Mononuclear cell (primary cell): ENCODE measurements around the gene CEP55. TPM values are rescaled to one million over a fixed set of nuclear protein-coding genes. Genes with fewer than 3 reads are reported as not detected.

Experiments used
- H3K27me3 ChIP-seq: 2 replicates; pipeline ENCODE4 v1.6.0; 2011; ENCODE audit warnings: low read length, control low read depth; ENCODE audit not compliant: insufficient read depth
- H3K4me1 ChIP-seq: 2 replicates; pipeline ENCODE4 v1.5.1; 2011; ENCODE audit warnings: mild to moderate bottlenecking, low read length, control low read depth; ENCODE audit not compliant: insufficient read depth
- H3K4me3 ChIP-seq: 2 replicates; pipeline ENCODE4 v1.5.1; 2011; ENCODE audit warnings: mild to moderate bottlenecking, low read length, moderate library complexity
- H3K9me3 ChIP-seq: 2 replicates; pipeline ENCODE4 v1.5.1; 2011; ENCODE audit warnings: low read depth, mild to moderate bottlenecking, control low read depth, low read length
- total RNA-seq: library from RNA; depleted of rRNA; stranded (reverse); fragments of >200 nt; gene quantifications from one replicate; pipeline ENCODE4 v1.2.3, GENCODE V29; 2012

The CEP55 gene
- total RNA-seq, 1 donor, result 0.42 TPM

- H3K9me3 ChIP-seq, result no peaks in the 10 kb centered on the region
- H3K27me3 ChIP-seq, result peaks cover 17% of the 10 kb centered on the region
- H3K4me3 ChIP-seq, result peak within 1 kb of the TSS; percentile 73
- H3K4me1 ChIP-seq, result peaks cover 34% of the 10 kb centered on the region
Observed at GRCh38 chr10:93482145-93482834, 14.1 kb upstream of the CEP55 start, which contains the start of gene MYOF. Gene MYOF (minus strand): TSS chr10:93482334. CDS start chr10:93482194, 140 bp downstream.

GRCh38 chr10:93485690-93486089 lies 10.7 kb upstream of the CEP55 start:
- Histone ChIP-seq H3K9me3 (no peaks in the 10 kb centered on the region), H3K4me3 (no peak overlapping the region), H3K27me3 (peaks cover 16% of the 10 kb centered on the region), H3K4me1 (peaks cover 22% of the 10 kb centered on the region)

- H3K9me3 ChIP-seq, result no peaks in the 10 kb centered on the region
- no peaks in the 10 kb centered on the region for H3K4me1 ChIP-seq
- H3K27me3 ChIP-seq, result no peaks in the 10 kb centered on the region
- no peak overlapping the region for H3K4me3 ChIP-seq
Observed at GRCh38 chr10:93488956-93489528, 7.4 kb upstream of the CEP55 start.

- no peaks in the 10 kb centered on the region for H3K27me3 ChIP-seq
- peaks cover 11% of the 10 kb centered on the region for H3K4me1 ChIP-seq
- H3K9me3 ChIP-seq, result no peaks in the 10 kb centered on the region
- no peak overlapping the region for H3K4me3 ChIP-seq
Observed at GRCh38 chr10:93491602-93492121, 4.8 kb upstream of the CEP55 start.

- Histone ChIP-seq H3K9me3 (no peaks in the 10 kb centered on the region), H3K4me1 (peaks cover 26% of the 10 kb centered on the region), H3K4me3 (no peak overlapping the region), H3K27me3 (no peaks in the 10 kb centered on the region)
Observed at GRCh38 chr10:93493162-93493561, 3.2 kb upstream of the CEP55 start.

GRCh38 chr10:93494494-93494893 lies 1.9 kb upstream of the CEP55 start:
- no peak overlapping the region for H3K4me3 ChIP-seq
- no peaks in the 10 kb centered on the region for H3K9me3 ChIP-seq
- H3K4me1 ChIP-seq, result peaks cover 29% of the 10 kb centered on the region
- H3K27me3 ChIP-seq, result no peaks in the 10 kb centered on the region

GRCh38 chr10:93495654-93496321 lies 624 bp upstream of the CEP55 start:
- H3K4me3 ChIP-seq, result peak overlapping the region; percentile 63
- H3K9me3 ChIP-seq, result no peaks in the 10 kb centered on the region
- no peaks in the 10 kb centered on the region for H3K27me3 ChIP-seq
- peaks cover 29% of the 10 kb centered on the region for H3K4me1 ChIP-seq

GRCh38 chr10:93498166-93498565 lies 1.8 kb downstream of the CEP55 start:
- H3K4me1 ChIP-seq, result peaks cover 29% of the 10 kb centered on the region
- no peak overlapping the region for H3K4me3 ChIP-seq
- H3K9me3 ChIP-seq, result no peaks in the 10 kb centered on the region

GRCh38 chr10:93501650-93502049 lies 5.2 kb downstream of the CEP55 start:
- no peaks in the 10 kb centered on the region for H3K9me3 ChIP-seq
- no peak overlapping the region for H3K4me3 ChIP-seq
- peaks cover 18% of the 10 kb centered on the region for H3K4me1 ChIP-seq
- H3K27me3 ChIP-seq, result no peaks in the 10 kb centered on the region

More at GRCh38 chr10:93498166-93498565, 1.8 kb downstream of the CEP55 start:
- H3K27me3 ChIP-seq, result no peaks in the 10 kb centered on the region

GRCh38 chr10:93503075-93503474 lies 6.7 kb downstream of the CEP55 start:
- Histone ChIP-seq H3K4me3 (no peak overlapping the region), H3K9me3 (no peaks in the 10 kb centered on the region), H3K27me3 (no peaks in the 10 kb centered on the region), H3K4me1 (peaks cover 4% of the 10 kb centered on the region)

- Histone ChIP-seq H3K4me3 (no peak overlapping the region), H3K27me3 (no peaks in the 10 kb centered on the region), H3K9me3 (no peaks in the 10 kb centered on the region), H3K4me1 (no peaks in the 10 kb centered on the region)
Observed at GRCh38 chr10:93505075-93505474, 8.7 kb downstream of the CEP55 start.

- Histone ChIP-seq H3K27me3 (no peaks in the 10 kb centered on the region), H3K9me3 (no peaks in the 10 kb centered on the region), H3K4me3 (no peak overlapping the region), H3K4me1 (peaks cover 9% of the 10 kb centered on the region)
Observed at GRCh38 chr10:93509816-93510215, 13.4 kb downstream of the CEP55 start.

- Histone ChIP-seq H3K4me3 (no peak overlapping the region), H3K4me1 (peaks cover 25% of the 10 kb centered on the region), H3K9me3 (no peaks in the 10 kb centered on the region), H3K27me3 (no peaks in the 10 kb centered on the region)
Observed at GRCh38 chr10:93512565-93512964, 16.2 kb downstream of the CEP55 start.

- H3K9me3 ChIP-seq, result no peaks in the 10 kb centered on the region
- H3K4me3 ChIP-seq, result no peak overlapping the region
- H3K4me1 ChIP-seq, result peaks cover 25% of the 10 kb centered on the region
- H3K27me3 ChIP-seq, result no peaks in the 10 kb centered on the region
Observed at GRCh38 chr10:93513091-93513490, 16.7 kb downstream of the CEP55 start.

- peaks cover 25% of the 10 kb centered on the region for H3K4me1 ChIP-seq
- H3K27me3 ChIP-seq, result no peaks in the 10 kb centered on the region
- H3K4me3 ChIP-seq, result no peak overlapping the region
- H3K9me3 ChIP-seq, result no peaks in the 10 kb centered on the region
Observed at GRCh38 chr10:93514521-93514920, 18.1 kb downstream of the CEP55 start.
